GM15510 (cell line): ENCODE data around the gene HES7.

ENCODE experiments used
- POLR2A ChIP-seq: IDR thresholded peaks from 3 replicates; pipeline ENCODE4 v1.6.1; 2011; ENCODE audit warnings: borderline replicate concordance; ENCODE audit not compliant: insufficient read length; ENCODE audit errors: extremely low read depth

Gene HES7

GRCh38 chr17:8105957-8106398 lies 17.9 kb downstream of the HES7 start:
- TF ChIP-seq POLR2A: no peak

GRCh38 chr17:8104911-8105310 lies 19.0 kb downstream of the HES7 start:
- TF ChIP-seq POLR2A: no peak

- TF ChIP-seq POLR2A: no peak
Observed at GRCh38 chr17:8103549-8103948, 20.4 kb downstream of the HES7 start.

DNA sequence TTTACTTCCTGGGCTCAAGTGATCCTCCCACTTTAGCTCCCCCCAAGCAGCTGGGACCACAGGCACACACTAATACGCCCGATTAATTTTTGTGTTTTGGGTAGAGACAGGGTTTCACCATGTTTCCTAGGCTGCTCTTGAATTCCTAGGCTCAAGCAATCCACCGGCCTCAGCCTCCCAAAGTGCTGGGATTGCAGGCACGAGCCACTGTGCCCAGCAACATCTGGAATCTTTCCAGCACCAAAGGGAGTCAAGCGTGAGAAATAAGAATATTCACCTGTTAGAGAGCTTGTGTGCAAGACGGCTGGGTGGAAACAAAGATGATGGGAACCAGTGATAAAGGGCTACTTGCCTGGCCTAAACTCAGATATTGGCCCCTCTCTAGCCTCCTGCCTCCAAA lies 22.2 kb downstream of the HES7 start:
- TF ChIP-seq POLR2A: no peak

DNA sequence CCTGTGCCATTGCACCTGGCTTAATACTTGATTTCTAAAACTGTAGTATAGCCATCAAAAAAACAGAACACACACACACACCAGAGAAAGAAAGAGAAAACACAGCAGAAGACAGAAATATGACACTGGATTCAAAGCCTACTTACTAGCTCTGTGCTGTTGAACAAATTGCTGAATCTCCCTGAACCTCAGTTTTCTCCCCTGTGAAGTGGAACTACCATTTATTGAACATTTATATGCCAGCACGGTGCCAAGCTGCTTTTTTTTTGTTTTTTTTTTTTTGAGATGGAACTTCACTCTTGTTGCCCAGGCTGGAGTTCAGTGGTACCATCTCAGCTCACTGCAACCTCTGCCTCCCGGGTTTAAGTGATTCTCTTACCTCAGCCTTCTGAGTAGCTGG lies 23.1 kb downstream of the HES7 start:
- TF ChIP-seq POLR2A: no peak

DNA sequence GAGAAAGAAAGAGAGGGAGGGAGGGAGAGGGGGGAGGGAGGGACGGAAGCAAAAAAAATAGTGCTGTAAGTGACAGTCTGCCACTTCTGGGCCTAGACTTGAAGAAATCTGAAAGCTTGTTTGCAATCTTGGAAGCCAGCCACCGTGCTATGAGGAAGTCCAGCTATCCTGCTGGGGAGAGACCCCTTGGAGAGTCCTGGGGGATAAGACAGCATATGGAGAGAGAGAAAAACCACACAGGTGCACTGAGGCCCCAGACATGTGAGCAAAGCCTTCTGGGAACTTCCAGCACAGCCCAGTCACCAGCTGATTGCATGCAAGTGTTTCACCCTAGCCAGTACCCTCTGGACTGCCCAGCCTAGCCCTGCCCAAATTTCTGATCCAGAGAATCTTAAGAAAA lies 23.8 kb downstream of the HES7 start:
- TF ChIP-seq POLR2A: no peak

DNA sequence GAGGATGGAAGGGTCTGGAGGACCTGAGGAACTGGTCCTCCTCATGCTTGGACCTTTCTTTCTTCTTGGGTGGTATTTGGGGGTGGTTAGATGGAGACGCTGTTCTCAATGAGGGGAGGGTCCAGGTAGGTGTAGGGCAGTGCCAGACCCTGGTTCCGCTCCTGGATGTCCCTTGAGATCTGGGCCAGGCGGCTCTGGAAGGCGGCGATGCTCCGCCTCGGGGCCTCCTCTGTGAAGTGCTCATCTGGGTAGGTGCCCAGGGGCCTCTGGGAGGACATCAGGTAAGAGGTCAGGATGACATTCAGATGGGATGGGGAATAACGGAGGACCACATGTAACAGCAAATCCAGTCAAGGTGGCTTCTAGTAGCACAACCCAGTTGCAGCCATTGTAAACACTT lies 27.4 kb downstream of the HES7 start:
- no peak for TF ChIP-seq POLR2A

- TF ChIP-seq POLR2A: no peak
Observed at GRCh38 chr17:8095361-8095760, 28.5 kb downstream of the HES7 start.

- no peak for TF ChIP-seq POLR2A
Observed at GRCh38 chr17:8091033-8091687, 32.7 kb downstream of the HES7 start.

DNA sequence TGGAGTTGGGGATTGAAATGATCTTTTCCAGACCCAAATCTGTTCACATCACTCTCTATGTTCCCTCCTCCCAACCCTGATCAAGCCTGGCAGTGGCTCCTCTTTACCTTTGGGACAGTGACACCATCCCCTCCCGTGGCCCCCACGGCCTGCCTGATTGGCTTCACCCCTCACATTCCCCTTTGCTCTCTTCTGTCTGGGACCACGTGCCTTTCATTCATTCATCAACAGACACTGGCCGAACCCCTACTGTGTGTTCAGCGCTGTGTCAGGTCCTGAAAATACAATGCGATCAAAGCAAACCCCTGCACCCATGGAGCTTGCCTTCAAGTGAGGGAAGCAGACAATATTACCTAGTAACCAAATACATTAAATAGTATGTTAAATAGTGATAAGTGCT lies 34.2 kb downstream of the HES7 start:
- TF ChIP-seq POLR2A: no peak

- TF ChIP-seq POLR2A: no peak
Observed at GRCh38 chr17:8087952-8088230, 36.0 kb downstream of the HES7 start.

DNA sequence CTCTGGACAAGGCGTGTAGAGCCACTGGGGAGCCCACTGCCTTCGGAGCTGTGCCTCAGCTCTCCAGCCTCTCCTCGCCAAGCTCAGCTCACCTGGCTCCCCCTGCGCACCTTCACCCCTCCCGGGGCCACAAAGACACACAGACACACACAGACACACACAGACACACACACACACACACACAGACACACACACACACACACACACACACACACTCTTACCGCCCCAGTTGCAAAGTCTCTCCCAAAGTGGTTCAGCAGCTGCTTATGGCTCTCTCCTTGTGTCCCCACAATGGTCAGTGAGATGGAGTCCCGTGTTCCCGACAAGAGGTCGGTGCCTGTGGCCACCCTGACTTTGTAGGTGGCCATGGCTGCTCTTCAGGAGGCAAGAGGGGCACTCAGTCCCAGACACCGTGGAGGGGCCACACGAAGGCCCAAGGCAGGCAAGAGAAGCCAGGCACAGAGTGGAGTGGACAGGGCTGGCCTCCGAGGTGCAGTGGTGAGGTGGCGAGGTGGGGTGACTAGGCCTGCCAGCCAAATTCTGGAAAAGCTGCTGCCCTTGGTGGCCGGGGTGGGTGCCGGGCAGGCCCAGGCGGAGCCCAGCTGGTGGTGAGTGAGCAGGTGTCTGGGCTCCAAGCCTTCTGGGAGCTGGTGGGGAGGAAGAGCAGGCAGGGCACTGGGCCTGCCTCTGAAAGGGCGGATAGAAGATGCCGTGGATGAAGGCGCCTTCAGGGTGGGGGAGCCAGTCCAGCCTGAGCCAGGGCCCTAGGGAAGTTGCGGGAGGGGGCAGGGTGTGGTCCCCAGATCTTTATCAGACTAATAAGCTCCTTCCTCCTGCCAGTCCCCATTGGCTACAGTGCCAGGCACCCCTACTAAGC lies 36.6 kb downstream of the HES7 start, which contains the start of gene ALOX12B:
ALOX12B (minus strand) TSS at position 642 of the 877 bp plus-strand sequence; CDS start at position 368, 274 bp downstream.
- TF ChIP-seq POLR2A: no peak

DNA sequence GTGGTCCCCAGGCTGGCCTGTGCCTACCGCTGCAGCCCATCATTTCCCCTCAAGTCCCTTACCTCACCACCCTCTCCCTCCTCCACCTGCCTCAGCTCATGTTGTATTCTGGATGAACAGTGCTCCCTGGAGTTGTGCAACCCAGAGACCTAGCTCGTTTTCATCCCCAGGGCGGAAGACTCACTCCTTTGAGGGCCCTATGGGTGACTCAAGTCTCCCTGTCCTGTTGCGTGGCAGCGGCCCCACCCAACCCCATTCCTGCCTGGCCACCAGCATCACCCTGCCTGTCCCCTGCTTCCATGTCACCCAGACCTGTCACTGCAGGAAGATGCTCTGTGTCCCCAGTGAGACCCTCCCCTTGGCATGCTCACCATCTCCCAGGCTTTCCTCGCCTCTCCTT lies 39.7 kb downstream of the HES7 start:
- no peak for TF ChIP-seq POLR2A

DNA sequence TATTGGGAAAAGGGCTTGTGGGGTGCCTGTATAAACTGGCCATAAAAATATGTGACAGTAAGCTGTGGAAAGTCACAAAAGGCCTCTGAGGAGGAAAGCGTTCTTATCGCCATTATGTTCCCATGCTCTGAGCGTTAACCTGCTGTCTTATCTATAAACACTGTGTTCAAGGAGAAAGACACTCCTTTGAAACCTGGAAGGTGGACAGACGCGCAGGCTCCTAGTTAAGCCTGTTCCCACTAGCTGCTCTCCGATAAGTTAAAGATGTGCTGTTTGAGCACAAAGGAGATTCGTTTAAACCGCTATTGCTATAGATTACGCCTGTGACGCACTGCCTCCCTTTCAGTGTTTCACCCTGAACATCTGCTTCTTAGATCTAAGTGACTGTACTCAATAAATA lies 41.6 kb downstream of the HES7 start:
- no peak for TF ChIP-seq POLR2A

DNA sequence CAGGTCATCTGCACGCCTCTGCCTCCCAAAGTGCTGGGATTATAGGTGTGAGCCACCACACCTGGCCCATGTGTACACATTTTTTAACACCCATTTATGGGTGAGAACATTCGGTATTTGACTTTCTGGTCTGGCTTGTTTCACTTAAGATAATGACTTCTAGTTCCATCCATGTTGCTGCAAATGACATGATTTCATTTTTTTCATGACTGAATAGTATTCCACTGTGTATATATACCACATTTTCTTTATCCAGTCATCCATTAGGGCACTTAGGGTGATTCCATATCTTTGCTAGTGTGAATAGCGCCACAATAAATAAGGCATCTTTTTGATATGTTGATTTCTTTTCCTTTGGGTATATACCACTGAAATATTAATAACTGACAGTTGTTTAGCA lies 42.0 kb downstream of the HES7 start:
- TF ChIP-seq POLR2A: no peak

GRCh38 chr17:8080799-8081219 lies 43.1 kb downstream of the HES7 start:
- no peak for TF ChIP-seq POLR2A
